Measurements from ENCODE around the gene CACHD1.

The CACHD1 gene

DNA sequence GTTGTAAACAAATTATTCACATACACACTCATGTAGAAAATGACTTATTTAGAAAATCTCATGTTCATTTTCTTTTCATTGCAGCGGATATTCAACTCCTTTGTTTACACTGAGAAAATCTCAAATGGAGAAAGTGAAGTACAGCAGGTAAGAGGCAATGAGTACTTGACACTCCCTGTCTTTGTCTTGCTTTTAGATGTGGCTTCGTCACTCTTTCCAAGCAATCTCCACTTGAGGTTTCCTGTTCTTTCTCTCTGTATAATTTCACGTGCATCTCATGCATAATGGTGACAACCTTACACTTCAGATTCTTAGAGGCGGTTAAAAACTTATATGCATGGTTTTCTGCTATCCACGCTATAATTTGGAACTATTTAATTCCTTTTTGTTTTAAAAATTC is 80.6 kb downstream of the CACHD1 start:
- DNase-seq (ENCODE audit: low spot score) = no peak

DNA sequence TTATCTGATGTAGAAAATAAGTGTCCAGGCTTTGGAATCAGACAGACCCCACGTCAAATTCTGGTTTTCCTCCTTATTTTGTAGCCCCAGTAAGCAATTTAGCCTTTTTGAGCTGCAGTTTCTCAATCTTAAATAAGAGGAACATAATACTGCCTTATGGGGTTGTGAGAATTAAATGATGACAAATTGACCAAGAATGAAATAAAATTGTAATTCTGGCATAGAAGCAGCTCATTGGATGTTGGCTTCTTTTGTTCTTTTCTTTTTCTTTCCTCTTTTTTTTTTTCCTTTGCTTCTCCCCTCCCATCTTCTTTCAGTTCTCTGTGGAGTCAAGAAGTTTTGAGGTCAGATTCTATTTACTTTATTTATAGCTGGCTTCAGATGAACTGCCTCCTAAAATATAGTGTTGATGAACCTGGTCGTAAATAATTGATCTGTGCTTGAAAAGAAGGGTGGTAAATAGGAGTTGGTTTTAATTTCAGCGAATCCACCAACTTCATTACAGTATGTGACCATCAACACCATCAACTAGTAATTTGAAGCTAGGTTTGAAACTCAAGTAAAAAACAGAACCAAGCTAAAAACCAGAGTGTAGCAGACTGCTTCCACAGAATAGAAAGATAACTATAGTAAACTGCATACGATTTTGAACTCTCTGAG is 81.1 kb downstream of the CACHD1 start:
- DNase-seq (ENCODE audit: low spot score) = no peak

DNA sequence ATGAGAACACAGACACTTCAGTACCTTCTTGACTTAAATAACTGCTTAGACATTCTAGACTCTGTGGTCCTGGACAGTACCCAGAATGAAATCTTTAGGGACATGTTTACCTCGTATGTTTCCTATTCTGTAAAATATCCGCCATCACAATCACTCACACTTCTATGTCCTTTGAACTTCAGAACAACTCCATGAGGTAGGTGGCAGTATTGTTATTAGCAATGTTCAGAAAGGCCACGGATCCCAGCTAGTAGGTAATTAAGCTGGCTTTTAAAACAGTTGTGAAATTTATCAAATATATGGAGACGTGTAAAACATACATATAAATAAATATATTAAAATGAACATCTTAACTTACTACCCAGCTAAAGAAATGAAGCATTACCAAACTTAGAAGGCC is 83.4 kb downstream of the CACHD1 start:
- DNase-seq (ENCODE audit: low spot score) = no peak

GRCh38 chr1:64555947-64556346 is 86.0 kb downstream of the CACHD1 start:
- no peak for DNase-seq (ENCODE audit: low spot score)

DNA sequence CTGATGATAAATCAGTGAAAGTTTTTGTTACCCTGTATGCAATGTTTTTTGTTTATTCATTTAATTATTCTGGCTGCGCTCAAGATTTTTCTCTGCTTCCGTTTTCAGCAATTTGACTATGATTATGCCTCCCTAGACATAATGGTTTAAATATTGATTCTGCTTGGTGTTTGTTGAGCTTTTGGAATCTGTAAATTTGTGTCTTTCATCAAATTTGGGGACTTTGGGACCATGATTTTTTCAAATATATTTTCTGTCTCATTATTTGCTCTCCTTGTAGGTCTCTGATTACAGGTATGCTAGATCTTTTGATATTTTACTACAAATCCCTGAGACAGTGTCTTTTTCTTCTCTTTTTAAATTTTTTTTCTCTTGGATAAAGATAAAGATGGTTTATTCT is 92.1 kb downstream of the CACHD1 start:
- DNase-seq (ENCODE audit: low spot score) = no peak

DNA sequence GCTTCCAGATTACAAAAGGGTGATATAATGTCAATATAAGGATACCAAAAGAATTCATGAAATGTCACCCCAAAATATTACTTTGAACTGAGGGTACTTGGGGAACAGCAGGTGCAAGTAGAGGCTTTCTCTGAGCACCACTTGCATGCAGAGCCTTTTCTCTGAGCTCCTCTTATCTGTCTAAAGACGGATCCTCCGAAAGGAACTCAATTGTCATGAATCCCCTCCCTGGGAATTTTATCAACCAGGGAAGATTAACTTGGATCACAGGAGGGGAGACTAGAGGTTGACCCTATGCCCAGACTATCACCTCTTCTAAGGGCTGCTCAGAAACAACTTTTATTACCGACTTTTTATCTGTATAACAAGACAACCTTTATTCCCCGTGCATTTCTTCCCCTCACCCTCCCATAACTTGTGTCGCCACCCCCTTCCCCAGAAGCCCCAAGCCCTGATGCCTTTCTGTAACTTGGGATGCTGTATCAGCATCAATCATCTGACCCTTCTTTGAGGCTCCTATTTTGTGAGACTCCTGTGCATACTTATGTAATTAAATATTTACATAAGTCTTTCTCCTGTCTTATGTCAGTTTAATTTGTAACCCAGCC is 94.1 kb downstream of the CACHD1 start:
- no peak for DNase-seq (ENCODE audit: low spot score)

DNA sequence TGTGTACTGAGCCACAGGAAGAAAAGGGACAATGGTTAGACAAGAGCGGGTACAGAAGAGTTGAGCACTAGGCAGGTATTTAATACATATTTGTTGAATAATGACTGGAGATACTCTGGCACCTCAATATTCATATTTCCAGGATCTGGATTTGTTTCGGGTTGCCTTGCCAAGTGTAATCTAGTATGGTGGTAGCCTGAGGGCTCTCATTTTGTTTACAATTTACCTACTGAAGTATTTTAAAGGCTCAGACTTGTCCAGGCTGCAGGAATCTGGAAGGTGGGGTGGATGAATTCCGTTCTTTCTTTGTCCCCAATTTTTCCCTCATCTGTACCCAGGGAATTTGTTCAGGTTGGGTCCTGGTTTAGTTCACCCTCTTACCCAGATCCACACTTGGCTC is 95.0 kb downstream of the CACHD1 start:
- DNase-seq (ENCODE audit: low spot score) = no peak

DNA sequence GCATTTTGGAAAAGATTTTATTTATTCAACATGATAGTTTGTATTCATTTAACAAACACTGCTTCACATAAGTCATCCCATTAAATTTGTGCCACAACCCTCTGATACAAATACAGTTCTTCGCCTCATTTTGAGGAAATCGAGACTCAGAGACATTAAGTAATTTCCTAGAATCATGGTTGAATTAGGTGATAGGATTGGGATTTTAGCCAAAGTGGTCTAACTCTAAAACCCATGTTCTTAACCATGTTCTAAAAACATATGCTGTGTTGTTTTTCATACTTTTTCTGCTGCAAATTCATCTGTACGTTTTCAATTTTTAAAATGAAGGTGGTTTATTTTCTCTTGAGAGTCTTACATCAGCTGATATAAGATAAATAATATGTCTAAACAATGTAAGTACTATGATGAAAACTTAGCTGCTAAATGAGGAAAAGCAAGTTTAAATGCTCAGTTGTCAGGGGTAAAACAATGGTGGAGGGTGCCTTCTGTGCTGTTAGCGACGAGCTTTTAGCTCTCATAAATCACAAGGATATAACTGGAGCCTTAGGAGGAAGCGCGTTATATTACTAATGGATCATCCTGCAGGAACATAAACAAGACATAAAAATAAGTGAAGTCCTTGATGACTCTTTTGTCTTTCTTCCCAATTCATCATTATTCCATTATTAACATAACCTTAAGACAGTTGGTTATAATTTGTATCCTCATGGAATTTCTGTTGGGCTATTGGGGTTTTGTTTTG is 97.7 kb downstream of the CACHD1 start:
- DNase-seq (ENCODE audit: low spot score) = no peak

GRCh38 chr1:64568171-64568450 is 98.2 kb downstream of the CACHD1 start:
- no peak for DNase-seq (ENCODE audit: low spot score)

- DNase-seq (ENCODE audit: low spot score) = no peak
Observed at GRCh38 chr1:64569411-64569810, 99.5 kb downstream of the CACHD1 start.

DNA sequence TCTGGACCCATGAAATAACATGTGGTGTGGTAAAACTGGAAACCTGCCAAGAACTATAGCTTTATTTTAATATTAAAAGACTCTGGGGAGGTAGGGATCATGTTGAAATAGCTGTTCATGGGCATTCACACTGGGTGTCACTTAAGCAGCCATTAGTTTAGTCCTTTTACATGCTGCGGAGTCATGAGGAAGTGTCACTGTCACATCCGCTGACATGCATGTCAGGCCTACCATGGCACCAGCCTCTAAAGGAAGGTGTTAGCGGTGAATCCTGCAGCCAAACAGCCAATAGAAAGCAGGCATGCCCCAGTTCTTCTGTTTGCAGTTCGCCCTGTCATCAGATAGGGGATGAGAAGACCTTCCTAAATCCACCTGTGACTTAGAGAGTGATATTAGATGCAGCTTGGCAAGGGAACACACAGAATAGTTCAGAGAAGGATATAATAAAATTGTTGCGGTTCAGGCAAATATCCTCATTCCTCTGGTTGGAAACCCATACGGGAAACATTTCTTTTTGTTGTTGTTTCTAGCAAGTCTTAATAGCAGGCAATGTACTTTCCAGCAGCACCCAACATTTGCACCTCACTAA is 100.4 kb downstream of the CACHD1 start:
- no peak for DNase-seq (ENCODE audit: low spot score)

DNA sequence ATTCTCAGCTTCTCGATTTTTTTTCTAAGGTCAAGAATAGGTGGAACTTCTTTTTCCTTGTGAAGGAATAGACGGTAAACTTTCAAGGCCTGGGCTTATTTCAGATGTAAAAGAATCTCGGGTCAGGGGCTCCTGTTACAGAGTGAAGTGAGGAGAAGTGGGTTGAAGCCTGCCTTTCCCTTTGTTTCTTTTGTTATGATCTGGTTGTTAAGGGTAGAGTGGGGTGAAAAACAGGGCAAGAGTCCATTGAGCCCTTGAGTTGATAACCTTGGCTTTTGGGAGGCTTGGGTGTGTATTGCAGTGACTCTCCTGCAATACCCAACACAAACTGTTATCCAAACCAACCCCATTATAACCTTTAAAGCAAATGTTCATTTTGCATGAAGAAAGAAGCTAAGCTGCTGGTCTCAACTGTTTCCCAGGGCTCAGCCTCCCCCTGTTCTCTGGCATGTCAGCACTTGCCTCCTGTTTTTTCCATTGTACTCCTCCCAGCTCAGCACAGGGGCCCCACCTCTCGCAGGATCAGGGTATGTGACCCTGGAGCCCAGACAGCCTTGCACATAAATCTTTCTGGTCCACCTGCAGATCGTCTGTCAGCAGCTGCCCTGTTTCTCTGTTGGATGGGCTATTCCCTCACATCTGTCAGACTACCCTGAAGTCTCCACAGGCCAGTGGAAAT is 102.4 kb downstream of the CACHD1 start:
- DNase-seq (ENCODE audit: low spot score) = no peak

GRCh38 chr1:64574301-64574700 is 104.4 kb downstream of the CACHD1 start:
- no peak for DNase-seq (ENCODE audit: low spot score)

DNA sequence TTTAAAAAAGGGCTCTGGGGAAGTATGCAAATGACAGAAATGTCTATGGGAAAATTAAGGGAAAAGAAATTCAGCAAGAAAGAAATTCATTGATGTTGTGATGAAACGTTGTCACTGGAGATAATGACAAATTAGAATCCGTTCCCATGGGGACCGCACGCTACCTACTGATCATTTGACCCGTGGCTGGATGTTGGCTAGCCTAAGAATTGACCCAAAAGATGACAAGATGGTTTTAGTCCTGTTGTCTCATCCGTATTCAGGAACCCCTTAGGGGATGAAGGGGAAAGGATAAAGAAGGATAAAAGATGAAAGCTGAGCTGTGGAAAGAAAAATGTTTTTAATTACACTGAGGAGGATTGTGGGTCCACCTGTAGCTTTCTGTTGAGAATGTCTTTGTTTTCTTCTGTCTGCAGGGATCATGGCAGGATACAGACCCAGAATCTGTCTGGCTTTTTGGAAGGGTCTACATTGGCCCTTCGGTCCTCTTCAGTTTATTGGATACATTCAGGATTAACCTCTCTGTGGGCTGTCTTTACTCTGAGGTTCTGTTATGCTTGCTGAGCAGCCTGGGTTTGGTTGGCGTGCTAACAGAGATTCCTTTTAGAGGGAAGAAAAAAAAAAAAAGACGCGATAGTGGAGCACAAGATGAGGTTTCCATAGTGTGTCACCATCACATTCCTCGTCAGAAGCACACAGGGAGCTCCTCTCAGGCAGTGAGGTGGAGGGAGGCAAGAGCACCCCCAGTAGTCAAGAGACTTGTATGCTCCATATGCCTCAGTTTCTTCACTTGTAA is 106.2 kb downstream of the CACHD1 start:
- no peak for DNase-seq (ENCODE audit: low spot score)

GRCh38 chr1:64578270-64578973 is 108.5 kb downstream of the CACHD1 start:
- no peak for DNase-seq (ENCODE audit: low spot score)

DNA sequence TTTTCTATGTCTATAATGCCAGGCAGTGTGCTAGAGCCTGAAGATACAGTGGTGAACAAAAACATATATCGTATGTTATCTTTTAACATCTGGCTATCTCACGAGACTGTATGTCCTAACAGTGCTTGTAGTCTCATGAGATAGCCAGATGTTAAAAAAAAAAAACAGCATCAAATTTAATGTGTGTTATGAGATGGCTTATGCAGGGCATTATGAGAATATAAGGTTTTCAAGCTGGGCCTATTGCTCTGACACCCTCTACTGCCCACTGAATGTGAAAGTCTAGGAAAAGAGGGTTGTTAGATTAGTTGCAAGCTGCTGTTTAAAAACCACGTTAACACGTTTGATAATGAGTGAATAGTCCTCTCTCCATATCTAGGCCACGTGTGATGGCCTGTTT is 109.8 kb downstream of the CACHD1 start:
- no peak for DNase-seq (ENCODE audit: low spot score)

DNA sequence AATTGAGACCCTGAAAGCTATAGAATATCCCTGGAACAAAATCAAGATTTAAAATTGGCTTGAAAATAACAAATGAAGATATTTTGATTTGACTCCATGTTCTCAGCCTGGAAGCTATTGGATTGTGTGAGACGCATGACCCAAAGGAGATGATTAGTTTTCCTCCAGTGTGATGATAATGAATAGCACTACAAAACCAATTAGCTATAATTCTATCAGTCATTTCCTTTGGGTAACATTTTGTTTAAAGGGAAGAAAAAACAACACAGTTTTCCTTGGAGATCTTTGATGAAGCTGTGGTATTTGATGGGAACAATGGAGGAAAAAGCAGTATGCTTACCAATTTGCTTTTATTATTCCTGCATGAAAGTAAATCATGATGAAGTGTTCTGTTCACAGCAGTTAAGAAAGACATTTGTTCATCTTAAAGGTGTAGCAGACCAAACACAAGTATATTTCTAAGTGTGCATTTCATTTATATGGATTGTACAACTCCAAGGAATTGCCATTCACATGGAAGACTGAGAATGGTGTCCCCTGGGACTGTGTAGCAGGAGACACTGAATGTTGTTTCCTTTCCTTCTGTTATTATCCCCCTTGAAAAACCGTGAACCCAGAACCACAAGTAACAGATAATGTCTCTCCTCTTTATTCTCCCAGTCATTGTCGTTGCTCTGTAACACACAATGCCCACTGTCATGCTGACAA is 111.4 kb downstream of the CACHD1 start:
- DNase-seq (ENCODE audit: low spot score) = no peak

- DNase-seq (ENCODE audit: low spot score) = no peak
Observed at GRCh38 chr1:64581843-64582185, 111.9 kb downstream of the CACHD1 start.

DNA sequence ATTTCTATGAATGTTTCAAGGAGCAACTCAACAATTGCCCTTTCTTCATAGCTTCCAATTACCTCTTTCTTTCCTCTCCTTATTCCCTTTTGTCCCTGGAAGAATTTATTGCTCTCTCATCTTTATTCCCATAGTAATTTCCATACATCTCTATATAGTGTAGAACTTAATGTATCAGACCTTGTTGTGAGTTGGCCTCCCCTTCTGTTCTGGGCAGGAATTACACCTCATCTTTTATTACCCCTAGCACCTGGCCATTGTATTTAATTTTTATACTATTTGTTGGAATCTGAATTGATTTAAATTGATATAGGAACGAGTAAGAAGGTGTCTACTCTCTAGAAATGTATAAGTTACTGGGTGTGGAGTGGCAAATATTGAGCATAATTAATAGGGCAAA is 114.5 kb downstream of the CACHD1 start:
- DNase-seq (ENCODE audit: low spot score) = no peak

GRCh38 chr1:64588876-64589275 is 118.9 kb downstream of the CACHD1 start:
- no peak for DNase-seq (ENCODE audit: low spot score)

DNA sequence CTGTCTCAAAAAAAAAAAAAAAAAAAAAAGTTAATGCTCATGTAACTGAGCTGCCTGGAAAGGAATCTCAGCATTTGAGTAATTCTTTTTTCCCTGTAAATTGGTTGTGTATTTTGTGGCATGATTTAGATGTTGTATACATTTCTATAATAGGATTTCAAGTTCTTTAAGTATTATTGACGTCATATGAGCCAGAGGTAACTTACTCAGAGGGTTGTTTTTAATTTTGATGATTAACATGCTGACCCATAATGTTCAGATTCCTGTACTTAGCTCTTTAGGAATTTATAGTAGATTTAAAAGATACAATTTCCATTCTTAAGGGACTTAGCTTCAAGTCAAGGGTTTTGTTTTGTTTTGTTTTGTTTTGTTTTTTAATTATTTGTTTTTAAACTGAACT is 120.4 kb downstream of the CACHD1 start:
- DNase-seq (ENCODE audit: low spot score) = no peak
